ENCODE measurements around the gene QRFPR.

DNA sequence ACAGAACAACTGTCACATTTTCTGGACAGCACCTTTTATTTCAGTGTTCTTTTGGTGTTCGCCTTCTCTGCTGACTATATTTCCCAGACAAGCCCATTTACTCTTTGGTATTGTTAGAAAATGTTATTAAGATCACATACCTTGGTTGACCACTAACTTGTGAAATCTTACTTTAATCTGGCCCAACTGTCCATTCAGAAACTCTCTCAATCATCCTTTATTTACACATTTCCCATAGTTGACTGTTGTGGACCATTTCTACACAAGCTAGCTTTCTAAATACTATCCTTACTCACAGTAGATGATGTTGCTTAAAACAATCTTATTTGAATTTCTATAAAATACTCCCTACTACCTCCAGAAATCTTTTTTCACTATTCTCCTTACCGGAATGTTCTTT lies 64.7 kb downstream of the QRFPR start:
- no peak for TF ChIP-seq POLR2A (IDR thresholded peaks at IDR 0.05)
- TF ChIP-seq, protein P1, sequence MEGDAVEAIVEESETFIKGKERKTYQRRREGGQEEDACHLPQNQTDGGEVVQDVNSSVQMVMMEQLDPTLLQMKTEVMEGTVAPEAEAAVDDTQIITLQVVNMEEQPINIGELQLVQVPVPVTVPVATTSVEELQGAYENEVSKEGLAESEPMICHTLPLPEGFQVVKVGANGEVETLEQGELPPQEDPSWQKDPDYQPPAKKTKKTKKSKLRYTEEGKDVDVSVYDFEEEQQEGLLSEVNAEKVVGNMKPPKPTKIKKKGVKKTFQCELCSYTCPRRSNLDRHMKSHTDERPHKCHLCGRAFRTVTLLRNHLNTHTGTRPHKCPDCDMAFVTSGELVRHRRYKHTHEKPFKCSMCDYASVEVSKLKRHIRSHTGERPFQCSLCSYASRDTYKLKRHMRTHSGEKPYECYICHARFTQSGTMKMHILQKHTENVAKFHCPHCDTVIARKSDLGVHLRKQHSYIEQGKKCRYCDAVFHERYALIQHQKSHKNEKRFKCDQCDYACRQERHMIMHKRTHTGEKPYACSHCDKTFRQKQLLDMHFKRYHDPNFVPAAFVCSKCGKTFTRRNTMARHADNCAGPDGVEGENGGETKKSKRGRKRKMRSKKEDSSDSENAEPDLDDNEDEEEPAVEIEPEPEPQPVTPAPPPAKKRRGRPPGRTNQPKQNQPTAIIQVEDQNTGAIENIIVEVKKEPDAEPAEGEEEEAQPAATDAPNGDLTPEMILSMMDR (IDR thresholded peaks at IDR 0.05), result no peak
